GM12878 (cell line): ENCODE results near the gene DEGS2. TPM values are rescaled to one million over a fixed set of nuclear protein-coding genes. Genes with fewer than 3 reads are reported as not detected.

Experiments
- ASH2L ChIP-seq: fragments of 300-600, 200-600 bp; sonication (generic); IDR thresholded peaks from 2 replicates; pipeline ENCODE4 v1.6.1; 2017; ENCODE audit warnings: low read depth, mild to moderate bottlenecking, borderline replicate concordance
- ATF2 ChIP-seq: IDR thresholded peaks from 2 replicates; pipeline ENCODE4 v1.6.1; 2012; ENCODE audit warnings: low read length, inconsistent platforms
- HDAC6 ChIP-seq: fragments of 200-600 bp; sonication (generic); IDR thresholded peaks from one replicate; pipeline ENCODE4 v1.8.0; 2017; ENCODE audit warnings: antibody characterized with exemption; ENCODE audit not compliant: unreplicated experiment
- IKZF1 ChIP-seq: fragments of 450-650 bp; conservative IDR thresholded peaks from 2 replicates; pipeline ENCODE4 v1.6.1; 2017; ENCODE audit warnings: antibody characterized with exemption, mild to moderate bottlenecking
- IRF4 ChIP-seq: IDR thresholded peaks from 2 replicates; pipeline ENCODE4 v1.6.1; 2011; ENCODE audit warnings: low read depth, low read length
- MTA3 ChIP-seq: IDR thresholded peaks from 2 replicates; pipeline ENCODE4 v1.6.1; 2012; ENCODE audit warnings: low read length, inconsistent platforms, borderline replicate concordance
- NRF1 ChIP-seq: conservative IDR thresholded peaks from 2 replicates; pipeline ENCODE4 v1.6.1; 2011; ENCODE audit warnings: mild to moderate bottlenecking, low read depth, low read length, improper control_type of control experiment
- PBX3 ChIP-seq: IDR thresholded peaks from 2 replicates; pipeline ENCODE4 v1.6.1; 2011; ENCODE audit warnings: mild to moderate bottlenecking, low read depth, low read length, moderate library complexity; ENCODE audit not compliant: insufficient replicate concordance
- RB1 ChIP-seq: fragments of 450-650 bp; formaldehyde crosslinking; IDR thresholded peaks from 2 replicates; pipeline ENCODE4 v1.6.1; 2017; ENCODE audit warnings: mild to moderate bottlenecking, borderline replicate concordance
- RFX5 ChIP-seq: IDR thresholded peaks from 2 replicates; pipeline ENCODE4 v1.6.1; 2011; ENCODE audit warnings: low read depth, low read length, improper control_type of control experiment
- SKIL ChIP-seq: fragments of 450-650 bp; IDR thresholded peaks from 2 replicates; pipeline ENCODE4 v1.6.1; 2017; ENCODE audit warnings: mild to moderate bottlenecking, low read depth, inconsistent platforms; ENCODE audit not compliant: poor library complexity, severe bottlenecking
- SPI1 ChIP-seq: IDR thresholded peaks from 2 replicates; pipeline ENCODE4 v1.6.1; 2011; ENCODE audit warnings: low read depth, mild to moderate bottlenecking, low read length, moderate library complexity, borderline replicate concordance; ENCODE audit not compliant: insufficient read depth
- SUZ12 ChIP-seq: fragments of 200-600 bp; sonication (generic); IDR thresholded peaks from one replicate; pipeline ENCODE4 v1.6.1; 2018; ENCODE audit warnings: antibody characterized with exemption, mild to moderate bottlenecking; ENCODE audit not compliant: unreplicated experiment
- TCF3 ChIP-seq: IDR thresholded peaks from 2 replicates; pipeline ENCODE4 v1.6.1; 2012; ENCODE audit warnings: low read depth, mild to moderate bottlenecking, low read length, borderline replicate concordance; ENCODE audit not compliant: insufficient read depth
- USF2 ChIP-seq: IDR thresholded peaks from 2 replicates; pipeline ENCODE4 v1.6.1; 2011; ENCODE audit warnings: low read depth, low read length, improper control_type of control experiment, borderline replicate concordance
- ZBED1 ChIP-seq: IDR thresholded peaks from 2 replicates; pipeline ENCODE4 v1.6.1; 2016; ENCODE audit warnings: borderline replicate concordance
- ZNF24 ChIP-seq: fragments of 450-650 bp; IDR thresholded peaks from 2 replicates; pipeline ENCODE4 v1.6.1; 2017; ENCODE audit warnings: antibody characterized with exemption, mild to moderate bottlenecking
- polyA plus RNA-seq, 11 experiments: library from polyadenylated mRNA; depleted of rRNA in 4 of 11; unstranded in 6 of 11; stranded (reverse) in 5 of 11; fragments of >200 nt; fragmentation: Nextera tagmentation in 4 of 11; fragmentation: Illumina TruSeq in 1 of 11; extraction: Ambion mirVana in 4 of 11; extraction: Trizol in 1 of 11; gene quantifications; 1 replicate in 1 of 11; 2 replicates in 10 of 11; pipeline versions ENCODE4 v1.2.1 to v1.2.3, GENCODE V29; 2011 to 2016; ENCODE audit warnings: inconsistent platforms in 2 of 11, missing spikeins in 2 of 11, low read depth in 1 of 11
- total RNA-seq, 4 experiments: library from RNA; depleted of rRNA in 3 of 4; stranded (reverse); fragments of >200 nt in 3 of 4; fragmentation: Illumina TruSeq in 1 of 4; extraction: Trizol in 1 of 4; gene quantifications; 2 replicates each; pipeline versions ENCODE4 v1.2.1 to v1.2.3, GENCODE V29; 2013 to 2021
- TF ChIP-seq, protein P1 (sequence below): fragments of 450-650 bp; IDR thresholded peaks from 2 replicates; pipeline ENCODE4 v1.6.1; 2017; ENCODE audit warnings: mild to moderate bottlenecking, moderate library complexity
- TF ChIP-seq, protein P2 (sequence below): IDR thresholded peaks from 2 replicates; pipeline ENCODE4 v1.6.1; 2012; ENCODE audit warnings: low read depth, low read length, improper control_type of control experiment

The DEGS2 gene
- total and polyA plus RNA-seq, 10 of the 15 experiments (the other 5 are each of a cell fraction or from before 2014, with no cell fraction given): 0.01 to 2.5 (median 0.45) TPM; not detected in 1

GRCh38 chr14:100192672-100193416 is 33.4 kb upstream of the DEGS2 start (continued):
- TF ChIP-seq, protein P1, sequence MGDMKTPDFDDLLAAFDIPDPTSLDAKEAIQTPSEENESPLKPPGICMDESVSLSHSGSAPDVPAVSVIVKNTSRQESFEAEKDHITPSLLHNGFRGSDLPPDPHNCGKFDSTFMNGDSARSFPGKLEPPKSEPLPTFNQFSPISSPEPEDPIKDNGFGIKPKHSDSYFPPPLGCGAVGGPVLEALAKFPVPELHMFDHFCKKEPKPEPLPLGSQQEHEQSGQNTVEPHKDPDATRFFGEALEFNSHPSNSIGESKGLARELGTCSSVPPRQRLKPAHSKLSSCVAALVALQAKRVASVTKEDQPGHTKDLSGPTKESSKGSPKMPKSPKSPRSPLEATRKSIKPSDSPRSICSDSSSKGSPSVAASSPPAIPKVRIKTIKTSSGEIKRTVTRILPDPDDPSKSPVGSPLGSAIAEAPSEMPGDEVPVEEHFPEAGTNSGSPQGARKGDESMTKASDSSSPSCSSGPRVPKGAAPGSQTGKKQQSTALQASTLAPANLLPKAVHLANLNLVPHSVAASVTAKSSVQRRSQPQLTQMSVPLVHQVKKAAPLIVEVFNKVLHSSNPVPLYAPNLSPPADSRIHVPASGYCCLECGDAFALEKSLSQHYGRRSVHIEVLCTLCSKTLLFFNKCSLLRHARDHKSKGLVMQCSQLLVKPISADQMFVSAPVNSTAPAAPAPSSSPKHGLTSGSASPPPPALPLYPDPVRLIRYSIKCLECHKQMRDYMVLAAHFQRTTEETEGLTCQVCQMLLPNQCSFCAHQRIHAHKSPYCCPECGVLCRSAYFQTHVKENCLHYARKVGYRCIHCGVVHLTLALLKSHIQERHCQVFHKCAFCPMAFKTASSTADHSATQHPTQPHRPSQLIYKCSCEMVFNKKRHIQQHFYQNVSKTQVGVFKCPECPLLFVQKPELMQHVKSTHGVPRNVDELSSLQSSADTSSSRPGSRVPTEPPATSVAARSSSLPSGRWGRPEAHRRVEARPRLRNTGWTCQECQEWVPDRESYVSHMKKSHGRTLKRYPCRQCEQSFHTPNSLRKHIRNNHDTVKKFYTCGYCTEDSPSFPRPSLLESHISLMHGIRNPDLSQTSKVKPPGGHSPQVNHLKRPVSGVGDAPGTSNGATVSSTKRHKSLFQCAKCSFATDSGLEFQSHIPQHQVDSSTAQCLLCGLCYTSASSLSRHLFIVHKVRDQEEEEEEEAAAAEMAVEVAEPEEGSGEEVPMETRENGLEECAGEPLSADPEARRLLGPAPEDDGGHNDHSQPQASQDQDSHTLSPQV: no peak; the same call in 1 of the 2 replicates
- TF ChIP-seq MTA3 (no peak), RFX5 (peak; percentile 67; the same call in 1 of the 2 replicates), SKIL (no peak), RB1 (peak; percentile 98), HDAC6 (no peak), ZNF24 (peak; percentile 14; the same call in 1 of the 2 replicates), USF2 (peak; percentile 87), PBX3 (no peak), ASH2L (no peak), IRF4 (no peak), ZBED1 (no peak), NRF1 (no peak), TCF3 (0 out of 2 replicates have a peak, but pooled peaks have one; percentile 53), SPI1 (peak; percentile 67; the same call in 1 of the 2 replicates), ATF2 (no peak), SUZ12 (no peak), IKZF1 (peak; percentile 78)
- TF ChIP-seq, protein P2, sequence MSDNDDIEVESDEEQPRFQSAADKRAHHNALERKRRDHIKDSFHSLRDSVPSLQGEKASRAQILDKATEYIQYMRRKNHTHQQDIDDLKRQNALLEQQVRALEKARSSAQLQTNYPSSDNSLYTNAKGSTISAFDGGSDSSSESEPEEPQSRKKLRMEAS: peak; percentile 65; the same call in 1 of the 2 replicates
